HepG2 (cell line): ENCODE data around the gene SNAPIN. TPM values are rescaled to one million over a fixed set of nuclear protein-coding genes. Genes with fewer than 3 reads are reported as not detected.

Experiments used
- HES4 ChIP-seq: sonication (generic); formaldehyde crosslinking; IDR thresholded peaks from 2 replicates; pipeline ENCODE4 v1.9.0; 2021; ENCODE audit warnings: mild to moderate bottlenecking, missing genetic modification reagents, borderline replicate concordance
- TAF15 ChIP-seq: fragments of 200-400 bp; formaldehyde crosslinking; IDR thresholded peaks from one replicate; pipeline ENCODE4 v1.6.1; 2018; ENCODE audit warnings: mild to moderate bottlenecking, low read depth, low read length; ENCODE audit not compliant: poor library complexity, severe bottlenecking
- ZNF30 ChIP-seq: sonication (generic); formaldehyde crosslinking; IDR thresholded peaks from 2 replicates; pipeline ENCODE4 v1.5.0; 2020; ENCODE audit warnings: mild to moderate bottlenecking, missing genetic modification reagents
- ZNF501 ChIP-seq: sonication (generic); formaldehyde crosslinking; IDR thresholded peaks from 2 replicates; pipeline ENCODE4 v1.5.1; 2020; ENCODE audit warnings: mild to moderate bottlenecking, moderate library complexity, missing genetic modification reagents
- ZNF775 ChIP-seq: sonication (generic); formaldehyde crosslinking; IDR thresholded peaks from 2 replicates; pipeline ENCODE4 v1.4.0; 2020; ENCODE audit warnings: missing genetic modification reagents, mild to moderate bottlenecking, moderate library complexity, borderline replicate concordance
- polyA plus RNA-seq, 8 experiments: library from polyadenylated mRNA; depleted of rRNA in 3 of 8; stranded (reverse) in 7 of 8; unstranded in 1 of 8; fragments of >200 nt; fragmentation: Illumina TruSeq in 4 of 8; extraction: Trizol in 4 of 8; gene quantifications; 2 replicates each; pipeline versions ENCODE4 v1.2.1 to v1.2.3, GENCODE V29; 2011 to 2016; ENCODE audit warnings: low read depth in 4 of 8, missing spikeins in 1 of 8, mixed read lengths in 1 of 8; ENCODE audit not compliant: insufficient read depth in 1 of 8
- total RNA-seq, 5 experiments: library from RNA; depleted of rRNA; stranded (reverse); fragments of >200 nt; fragmentation: Illumina TruSeq; extraction: Trizol; gene quantifications; 2 replicates each; pipeline ENCODE4 v1.2.3, GENCODE V29; 2016; ENCODE audit warnings: low read depth in 1 of 5
- TF ChIP-seq, protein P1 (sequence below): sonication (generic); formaldehyde crosslinking; IDR thresholded peaks from 2 replicates; pipeline ENCODE4 v1.8.0; 2022; ENCODE audit warnings: missing genetic modification reagents, mild to moderate bottlenecking, inconsistent platforms, borderline replicate concordance
- TF ChIP-seq, protein P2 (sequence below): sonication (generic); formaldehyde crosslinking; IDR thresholded peaks from 2 replicates; pipeline ENCODE4 v1.4.0; 2020; ENCODE audit warnings: missing genetic modification reagents
- TF ChIP-seq, protein P3 (sequence below): sonication (generic); formaldehyde crosslinking; IDR thresholded peaks from 2 replicates; pipeline ENCODE4 v1.5.0; 2020; ENCODE audit warnings: mild to moderate bottlenecking, missing genetic modification reagents, borderline replicate concordance
- TF ChIP-seq, protein P4 (sequence below): sonication (generic); formaldehyde crosslinking; IDR thresholded peaks from 2 replicates; pipeline ENCODE4 v1.8.0; 2022; ENCODE audit warnings: missing genetic modification reagents, low read depth, mild to moderate bottlenecking, borderline replicate concordance
- TF ChIP-seq, protein P5 (sequence below): sonication (generic); formaldehyde crosslinking; IDR thresholded peaks from 2 replicates; pipeline ENCODE4 v1.5.0; 2020; ENCODE audit warnings: missing genetic modification reagents
- TF ChIP-seq, protein P6 (sequence below): sonication (generic); formaldehyde crosslinking; IDR thresholded peaks from 2 replicates; pipeline ENCODE4 v1.8.0; 2022; ENCODE audit warnings: mild to moderate bottlenecking, missing genetic modification reagents, moderate library complexity

SNAPIN gene
- total and polyA plus RNA-seq, 2 of the 13 experiments (the other 11 are each of a cell fraction or from before 2014, with no cell fraction given): 23.9 to 25.7 TPM

DNA sequence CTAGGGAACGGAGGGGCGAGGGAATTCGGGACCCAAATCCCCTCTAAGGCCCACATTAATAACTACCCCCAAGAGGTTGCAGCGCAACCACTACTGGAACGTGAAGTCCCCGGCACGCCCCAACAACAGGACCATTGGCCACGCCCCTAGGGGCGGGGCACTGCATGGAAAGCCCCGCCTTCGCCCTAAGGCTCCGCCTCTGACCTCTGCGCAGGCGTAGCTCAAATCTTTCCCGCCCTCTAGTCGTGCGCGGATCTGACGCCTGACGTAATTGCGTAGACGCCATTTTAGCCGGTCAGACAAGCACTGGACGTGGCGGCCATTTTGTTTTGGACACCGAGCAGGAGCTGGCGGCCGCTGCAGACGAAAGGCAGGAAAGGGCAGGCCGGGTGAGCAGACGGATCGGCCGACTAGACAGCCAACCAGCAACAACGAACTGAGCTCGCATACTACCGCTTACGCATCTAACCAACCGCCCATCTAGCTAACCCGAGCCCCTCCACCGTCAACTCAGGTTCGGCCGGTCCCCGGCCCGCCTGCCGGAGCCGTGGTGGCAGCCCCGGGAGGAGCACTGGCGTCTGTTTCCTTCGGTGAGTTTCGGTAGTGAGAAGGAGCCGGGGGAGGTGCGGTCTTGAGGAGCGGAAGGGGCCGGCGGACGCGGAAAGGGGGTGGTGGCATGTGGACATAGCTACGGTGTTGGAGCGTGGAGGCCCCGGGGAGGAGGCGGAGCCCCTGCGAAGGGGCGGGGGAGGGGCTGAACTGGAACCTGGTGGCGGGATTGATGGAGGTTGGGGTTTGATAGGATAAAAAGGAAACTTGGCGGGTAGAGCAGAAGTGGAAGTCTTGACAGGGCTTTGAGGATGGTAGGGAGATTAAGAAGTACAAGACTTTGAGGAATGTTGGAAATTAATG, 24.5 kb upstream of the SNAPIN start, which contains the start of gene CHTOP (continued):
- TF ChIP-seq, protein P1, sequence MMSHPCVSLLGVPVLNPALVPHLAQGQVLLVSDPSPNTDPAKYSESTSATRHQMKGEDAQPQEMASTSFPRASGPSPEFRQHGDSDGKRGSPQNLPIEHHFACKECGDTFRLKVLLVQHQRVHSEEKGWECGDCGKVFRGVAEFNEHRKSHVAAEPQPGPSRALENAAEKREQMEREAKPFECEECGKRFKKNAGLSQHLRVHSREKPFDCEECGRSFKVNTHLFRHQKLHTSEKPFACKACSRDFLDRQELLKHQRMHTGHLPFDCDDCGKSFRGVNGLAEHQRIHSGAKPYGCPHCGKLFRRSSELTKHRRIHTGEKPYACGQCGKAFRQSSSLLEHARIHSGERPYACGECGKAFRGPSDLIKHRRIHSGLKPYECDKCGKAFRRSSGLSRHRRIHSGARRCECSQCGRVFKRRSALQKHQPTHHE (CRISPR knock-in tag): peak; percentile 46; the same call in 1 of the 2 replicates
- TF ChIP-seq, protein P2, sequence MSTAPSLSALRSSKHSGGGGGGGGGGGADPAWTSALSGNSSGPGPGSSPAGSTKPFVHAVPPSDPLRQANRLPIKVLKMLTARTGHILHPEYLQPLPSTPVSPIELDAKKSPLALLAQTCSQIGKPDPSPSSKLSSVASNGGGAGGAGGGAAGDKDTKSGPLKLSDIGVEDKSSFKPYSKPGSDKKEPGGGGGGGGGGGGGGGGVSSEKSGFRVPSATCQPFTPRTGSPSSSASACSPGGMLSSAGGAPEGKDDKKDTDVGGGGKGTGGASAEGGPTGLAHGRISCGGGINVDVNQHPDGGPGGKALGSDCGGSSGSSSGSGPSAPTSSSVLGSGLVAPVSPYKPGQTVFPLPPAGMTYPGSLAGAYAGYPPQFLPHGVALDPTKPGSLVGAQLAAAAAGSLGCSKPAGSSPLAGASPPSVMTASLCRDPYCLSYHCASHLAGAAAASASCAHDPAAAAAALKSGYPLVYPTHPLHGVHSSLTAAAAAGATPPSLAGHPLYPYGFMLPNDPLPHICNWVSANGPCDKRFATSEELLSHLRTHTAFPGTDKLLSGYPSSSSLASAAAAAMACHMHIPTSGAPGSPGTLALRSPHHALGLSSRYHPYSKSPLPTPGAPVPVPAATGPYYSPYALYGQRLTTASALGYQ (CRISPR knock-in tag): no peak
- TF ChIP-seq ZNF775 (CRISPR knock-in tag) (no peak), ZNF30 (CRISPR knock-in tag) (no peak), ZNF501 (CRISPR knock-in tag) (peak; percentile 96), TAF15 (peak; percentile 69), HES4 (CRISPR knock-in tag) (peak; percentile 49; the same call in 1 of the 2 replicates)
- TF ChIP-seq, protein P3, sequence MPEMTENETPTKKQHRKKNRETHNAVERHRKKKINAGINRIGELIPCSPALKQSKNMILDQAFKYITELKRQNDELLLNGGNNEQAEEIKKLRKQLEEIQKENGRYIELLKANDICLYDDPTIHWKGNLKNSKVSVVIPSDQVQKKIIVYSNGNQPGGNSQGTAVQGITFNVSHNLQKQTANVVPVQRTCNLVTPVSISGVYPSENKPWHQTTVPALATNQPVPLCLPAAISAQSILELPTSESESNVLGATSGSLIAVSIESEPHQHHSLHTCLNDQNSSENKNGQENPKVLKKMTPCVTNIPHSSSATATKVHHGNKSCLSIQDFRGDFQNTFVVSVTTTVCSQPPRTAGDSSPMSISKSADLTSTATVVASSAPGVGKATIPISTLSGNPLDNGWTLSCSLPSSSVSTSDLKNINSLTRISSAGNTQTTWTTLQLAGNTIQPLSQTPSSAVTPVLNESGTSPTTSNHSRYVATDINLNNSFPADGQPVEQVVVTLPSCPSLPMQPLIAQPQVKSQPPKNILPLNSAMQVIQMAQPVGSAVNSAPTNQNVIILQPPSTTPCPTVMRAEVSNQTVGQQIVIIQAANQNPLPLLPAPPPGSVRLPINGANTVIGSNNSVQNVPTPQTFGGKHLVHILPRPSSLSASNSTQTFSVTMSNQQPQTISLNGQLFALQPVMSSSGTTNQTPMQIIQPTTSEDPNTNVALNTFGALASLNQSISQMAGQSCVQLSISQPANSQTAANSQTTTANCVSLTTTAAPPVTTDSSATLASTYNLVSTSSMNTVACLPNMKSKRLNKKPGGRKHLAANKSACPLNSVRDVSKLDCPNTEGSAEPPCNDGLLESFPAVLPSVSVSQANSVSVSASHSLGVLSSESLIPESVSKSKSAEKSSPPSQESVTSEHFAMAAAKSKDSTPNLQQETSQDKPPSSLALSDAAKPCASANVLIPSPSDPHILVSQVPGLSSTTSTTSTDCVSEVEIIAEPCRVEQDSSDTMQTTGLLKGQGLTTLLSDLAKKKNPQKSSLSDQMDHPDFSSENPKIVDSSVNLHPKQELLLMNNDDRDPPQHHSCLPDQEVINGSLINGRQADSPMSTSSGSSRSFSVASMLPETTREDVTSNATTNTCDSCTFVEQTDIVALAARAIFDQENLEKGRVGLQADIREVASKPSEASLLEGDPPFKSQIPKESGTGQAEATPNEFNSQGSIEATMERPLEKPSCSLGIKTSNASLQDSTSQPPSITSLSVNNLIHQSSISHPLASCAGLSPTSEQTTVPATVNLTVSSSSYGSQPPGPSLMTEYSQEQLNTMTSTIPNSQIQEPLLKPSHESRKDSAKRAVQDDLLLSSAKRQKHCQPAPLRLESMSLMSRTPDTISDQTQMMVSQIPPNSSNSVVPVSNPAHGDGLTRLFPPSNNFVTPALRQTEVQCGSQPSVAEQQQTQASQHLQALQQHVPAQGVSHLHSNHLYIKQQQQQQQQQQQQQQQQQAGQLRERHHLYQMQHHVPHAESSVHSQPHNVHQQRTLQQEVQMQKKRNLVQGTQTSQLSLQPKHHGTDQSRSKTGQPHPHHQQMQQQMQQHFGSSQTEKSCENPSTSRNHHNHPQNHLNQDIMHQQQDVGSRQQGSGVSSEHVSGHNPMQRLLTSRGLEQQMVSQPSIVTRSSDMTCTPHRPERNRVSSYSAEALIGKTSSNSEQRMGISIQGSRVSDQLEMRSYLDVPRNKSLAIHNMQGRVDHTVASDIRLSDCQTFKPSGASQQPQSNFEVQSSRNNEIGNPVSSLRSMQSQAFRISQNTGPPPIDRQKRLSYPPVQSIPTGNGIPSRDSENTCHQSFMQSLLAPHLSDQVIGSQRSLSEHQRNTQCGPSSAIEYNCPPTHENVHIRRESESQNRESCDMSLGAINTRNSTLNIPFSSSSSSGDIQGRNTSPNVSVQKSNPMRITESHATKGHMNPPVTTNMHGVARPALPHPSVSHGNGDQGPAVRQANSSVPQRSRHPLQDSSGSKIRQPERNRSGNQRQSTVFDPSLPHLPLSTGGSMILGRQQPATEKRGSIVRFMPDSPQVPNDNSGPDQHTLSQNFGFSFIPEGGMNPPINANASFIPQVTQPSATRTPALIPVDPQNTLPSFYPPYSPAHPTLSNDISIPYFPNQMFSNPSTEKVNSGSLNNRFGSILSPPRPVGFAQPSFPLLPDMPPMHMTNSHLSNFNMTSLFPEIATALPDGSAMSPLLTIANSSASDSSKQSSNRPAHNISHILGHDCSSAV: 0 out of 2 replicates have a peak, but pooled peaks have one; percentile 82
- TF ChIP-seq, protein P4, sequence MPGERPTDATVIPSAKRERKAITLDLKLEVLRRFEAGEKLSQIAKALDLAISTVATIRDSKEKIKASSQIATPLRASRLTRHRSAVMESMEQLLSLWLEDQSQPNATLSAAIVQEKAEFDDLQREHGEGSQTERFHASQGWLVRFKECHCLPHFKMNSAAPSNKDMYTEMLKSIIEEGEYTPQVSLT (CRISPR knock-in tag): 0 out of 2 replicates have a peak, but pooled peaks have one; percentile 79
- TF ChIP-seq, protein P5, sequence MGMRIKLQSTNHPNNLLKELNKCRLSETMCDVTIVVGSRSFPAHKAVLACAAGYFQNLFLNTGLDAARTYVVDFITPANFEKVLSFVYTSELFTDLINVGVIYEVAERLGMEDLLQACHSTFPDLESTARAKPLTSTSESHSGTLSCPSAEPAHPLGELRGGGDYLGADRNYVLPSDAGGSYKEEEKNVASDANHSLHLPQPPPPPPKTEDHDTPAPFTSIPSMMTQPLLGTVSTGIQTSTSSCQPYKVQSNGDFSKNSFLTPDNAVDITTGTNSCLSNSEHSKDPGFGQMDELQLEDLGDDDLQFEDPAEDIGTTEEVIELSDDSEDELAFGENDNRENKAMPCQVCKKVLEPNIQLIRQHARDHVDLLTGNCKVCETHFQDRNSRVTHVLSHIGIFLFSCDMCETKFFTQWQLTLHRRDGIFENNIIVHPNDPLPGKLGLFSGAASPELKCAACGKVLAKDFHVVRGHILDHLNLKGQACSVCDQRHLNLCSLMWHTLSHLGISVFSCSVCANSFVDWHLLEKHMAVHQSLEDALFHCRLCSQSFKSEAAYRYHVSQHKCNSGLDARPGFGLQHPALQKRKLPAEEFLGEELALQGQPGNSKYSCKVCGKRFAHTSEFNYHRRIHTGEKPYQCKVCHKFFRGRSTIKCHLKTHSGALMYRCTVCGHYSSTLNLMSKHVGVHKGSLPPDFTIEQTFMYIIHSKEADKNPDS (CRISPR knock-in tag): no peak
- TF ChIP-seq, protein P6, sequence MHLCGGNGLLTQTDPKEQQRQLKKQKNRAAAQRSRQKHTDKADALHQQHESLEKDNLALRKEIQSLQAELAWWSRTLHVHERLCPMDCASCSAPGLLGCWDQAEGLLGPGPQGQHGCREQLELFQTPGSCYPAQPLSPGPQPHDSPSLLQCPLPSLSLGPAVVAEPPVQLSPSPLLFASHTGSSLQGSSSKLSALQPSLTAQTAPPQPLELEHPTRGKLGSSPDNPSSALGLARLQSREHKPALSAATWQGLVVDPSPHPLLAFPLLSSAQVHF (CRISPR knock-in tag): no peak
